GM12872 (cell line): Measurements from ENCODE around the gene KCNMA1.

Experiments
- CTCF ChIP-seq: IDR thresholded peaks from 3 replicates; pipeline ENCODE4 v1.5.1; 2011; ENCODE audit warnings: low read depth, mild to moderate bottlenecking, low read length, moderate library complexity; ENCODE audit not compliant: insufficient read depth

KCNMA1 gene

GRCh38 chr10:77605466-77605865 is 32.1 kb downstream of the KCNMA1 start:
- no peak for TF ChIP-seq CTCF

- no peak for TF ChIP-seq CTCF
These were observed 32.7 kb downstream of the KCNMA1 start for GRCh38 chr10:77604941-77605351.

GRCh38 chr10:77604063-77604462 is 33.5 kb downstream of the KCNMA1 start:
- TF ChIP-seq CTCF: no peak

- no peak for TF ChIP-seq CTCF
These were observed 34.1 kb downstream of the KCNMA1 start for GRCh38 chr10:77603534-77603927.

- TF ChIP-seq CTCF: no peak
These were observed 34.6 kb downstream of the KCNMA1 start for GRCh38 chr10:77602913-77603533.

GRCh38 chr10:77602231-77602912 is 35.2 kb downstream of the KCNMA1 start:
- no peak for TF ChIP-seq CTCF

GRCh38 chr10:77601488-77601887 is 36.1 kb downstream of the KCNMA1 start:
- TF ChIP-seq CTCF: no peak
